H9 (cell line): ENCODE data around the gene MTMR12. TPM values are rescaled to one million over a fixed set of nuclear protein-coding genes. Genes with fewer than 3 reads are reported as not detected.

Experiments
- DNase-seq: peaks from one replicate; pipeline ENCODE4 v3.0.0-alpha.2; 2017
- H2AFZ ChIP-seq: one replicate; pipeline ENCODE4 v1.6.1; 2013; ENCODE audit warnings: mild to moderate bottlenecking, low read length, control low read depth, moderate library complexity
- H2AK5ac ChIP-seq: 2 replicates; pipeline ENCODE4 v1.6.1; 2013; ENCODE audit warnings: low read length, control low read depth, mixed read lengths; ENCODE audit not compliant: insufficient read length
- H2BK120ac ChIP-seq: one replicate; pipeline ENCODE4 v1.6.1; 2013; ENCODE audit warnings: low read depth, mild to moderate bottlenecking, low read length, control low read depth, inconsistent platforms; ENCODE audit not compliant: poor library complexity, severe bottlenecking
- H2BK12ac ChIP-seq: 2 replicates; pipeline ENCODE4 v1.6.1; 2013; ENCODE audit warnings: low read length, control low read depth, mixed read lengths, low read depth; ENCODE audit not compliant: insufficient read length
- H2BK15ac ChIP-seq: 2 replicates; pipeline ENCODE4 v1.6.1; 2013; ENCODE audit warnings: low read depth, low read length, control low read depth
- H2BK20ac ChIP-seq: one replicate; pipeline ENCODE4 v1.6.1; 2013; ENCODE audit warnings: low read depth, mild to moderate bottlenecking, low read length, control low read depth, inconsistent platforms; ENCODE audit not compliant: poor library complexity, severe bottlenecking
- H2BK5ac ChIP-seq: 2 replicates; pipeline ENCODE4 v1.6.1; 2013; ENCODE audit warnings: low read length, control low read depth, mixed read lengths; ENCODE audit not compliant: insufficient read length
- H3K14ac ChIP-seq: 2 replicates; pipeline ENCODE4 v1.6.1; 2013; ENCODE audit warnings: low read length, control low read depth; ENCODE audit not compliant: insufficient read depth
- H3K18ac ChIP-seq: 2 replicates; pipeline ENCODE4 v1.6.1; 2013; ENCODE audit warnings: low read depth, mild to moderate bottlenecking, mixed read lengths, low read length, control low read depth; ENCODE audit not compliant: insufficient read length
- H3K23ac ChIP-seq: 2 replicates; pipeline ENCODE4 v1.6.1; 2013; ENCODE audit warnings: low read length, control low read depth, mixed read lengths, low read depth; ENCODE audit not compliant: insufficient read length
- H3K23me2 ChIP-seq: 2 replicates; pipeline ENCODE4 v1.6.1; 2013; ENCODE audit warnings: low read depth, mild to moderate bottlenecking, mixed read lengths, low read length, control low read depth; ENCODE audit not compliant: insufficient read length, poor library complexity, severe bottlenecking
- H3K27ac ChIP-seq: 2 replicates; pipeline ENCODE4 v1.5.1; 2013; ENCODE audit warnings: low read length, control low read depth, mixed read lengths, low read depth; ENCODE audit not compliant: insufficient read length
- H3K27me3 ChIP-seq: 2 replicates; pipeline ENCODE4 v1.6.1; 2013; ENCODE audit warnings: low read length, control low read depth, inconsistent platforms; ENCODE audit not compliant: insufficient read depth
- H3K4ac ChIP-seq: 2 replicates; pipeline ENCODE4 v1.6.1; 2013; ENCODE audit warnings: low read depth, mild to moderate bottlenecking, control low read depth, inconsistent platforms, low read length, moderate library complexity
- H3K4me1 ChIP-seq: 2 replicates; pipeline ENCODE4 v1.6.1; 2013; ENCODE audit warnings: low read length, control low read depth, inconsistent platforms; ENCODE audit not compliant: insufficient read depth
- H3K4me2 ChIP-seq: 2 replicates; pipeline ENCODE4 v1.6.1; 2013; ENCODE audit warnings: low read length, control low read depth, mixed read lengths; ENCODE audit not compliant: insufficient read length, insufficient read depth
- H3K56ac ChIP-seq: 2 replicates; pipeline ENCODE4 v1.6.1; 2013; ENCODE audit warnings: low read depth, mild to moderate bottlenecking, mixed read lengths, low read length, control low read depth; ENCODE audit not compliant: insufficient read length
- H3K79me1 ChIP-seq: 2 replicates; pipeline ENCODE4 v1.6.1; 2013; ENCODE audit warnings: low read depth, mild to moderate bottlenecking, moderate library complexity, low read length, control low read depth, inconsistent platforms; ENCODE audit not compliant: insufficient read depth, poor library complexity, severe bottlenecking
- H3K79me2 ChIP-seq: 2 replicates; pipeline ENCODE4 v1.6.1; 2013; ENCODE audit warnings: low read length, control low read depth, inconsistent platforms; ENCODE audit not compliant: insufficient read depth
- H3K9ac ChIP-seq: 2 replicates; pipeline ENCODE4 v1.6.1; 2013; ENCODE audit warnings: low read length, control low read depth, mixed read lengths; ENCODE audit not compliant: insufficient read length; ENCODE audit errors: extremely low read depth
- H3K9me3 ChIP-seq: one replicate; pipeline ENCODE4 v1.6.1; 2013; ENCODE audit warnings: low read depth, low read length, inconsistent platforms; ENCODE audit not compliant: control insufficient read depth
- H3T11ph ChIP-seq: one replicate; pipeline ENCODE4 v1.6.1; 2013; ENCODE audit warnings: mild to moderate bottlenecking, low read length, control low read depth, inconsistent platforms
- H4K20me1 ChIP-seq: one replicate; pipeline ENCODE4 v1.6.1; 2013; ENCODE audit not compliant: control insufficient read depth, insufficient read length, insufficient read depth
- H4K5ac ChIP-seq: 2 replicates; pipeline ENCODE4 v1.6.1; 2013; ENCODE audit warnings: low read depth, mild to moderate bottlenecking, mixed read lengths, low read length, control low read depth; ENCODE audit not compliant: insufficient read length
- H4K8ac ChIP-seq: replicated peaks from 2 replicates; pipeline ENCODE4 v1.6.1; 2013; ENCODE audit warnings: low read length, control low read depth, mixed read lengths, low read depth; ENCODE audit not compliant: insufficient read length
- H4K91ac ChIP-seq: 2 replicates; pipeline ENCODE4 v1.6.1; 2013; ENCODE audit warnings: low read depth, mild to moderate bottlenecking, moderate library complexity, mixed read lengths, low read length, control low read depth; ENCODE audit not compliant: insufficient read length
- H3K27ac Mint-ChIP-seq, 3 experiments: 2 replicates in 2 of 3; 3 replicates in 1 of 3; pipeline ENCODE4 v1.8.0; 2020 to 2021; ENCODE audit warnings: mixed read lengths in 3 of 3, mild to moderate bottlenecking in 1 of 3, moderate library complexity in 1 of 3
- H3K27me3 Mint-ChIP-seq: 2 replicates; pipeline ENCODE4 v1.8.0; 2021; ENCODE audit warnings: low read depth, mild to moderate bottlenecking, moderate library complexity, mixed read lengths
- H3K36me3 Mint-ChIP-seq, 3 experiments: 2 replicates in 2 of 3; 3 replicates in 1 of 3; pipeline ENCODE4 v1.8.0; 2020 to 2021; ENCODE audit warnings: low read depth in 3 of 3, mixed read lengths in 3 of 3; ENCODE audit not compliant: insufficient read depth in 1 of 3
- H3K4me1 Mint-ChIP-seq, 2 experiments: 2 replicates each; pipeline ENCODE4 v1.8.0; 2020; ENCODE audit warnings: mixed read lengths in 2 of 2
- H3K4me3 Mint-ChIP-seq, 2 experiments: 2 replicates in 1 of 2; 3 replicates in 1 of 2; pipeline ENCODE4 v1.8.0; 2020 to 2021; ENCODE audit warnings: mild to moderate bottlenecking in 2 of 2, mixed read lengths in 2 of 2, moderate library complexity in 1 of 2
- H3K9me3 Mint-ChIP-seq, 2 experiments: 2 replicates in 1 of 2; 3 replicates in 1 of 2; pipeline ENCODE4 v1.8.0; 2020; ENCODE audit warnings: mild to moderate bottlenecking in 2 of 2, mixed read lengths in 2 of 2, moderate library complexity in 1 of 2
- CTCF ChIP-seq: fragments of 200-600 bp; sonication (generic); conservative IDR thresholded peaks from 3 replicates; pipeline ENCODE4 v1.8.0; 2021; ENCODE audit warnings: antibody characterized with exemption, mild to moderate bottlenecking
- WGBS: extraction: QIAGEN DNeasy Blood & Tissue Kit; methylation state at CpG from one replicate; pipeline ENCODE4 v1.1.7; 2013; ENCODE audit warnings: missing lambda C conversion rate, low lambda C conversion rate, mixed read lengths; ENCODE audit not compliant: insufficient read length; ENCODE audit errors: extremely low coverage; 5-methylcytosine and 5-hydroxymethylcytosine counted together
- total RNA-seq: library from RNA; stranded (reverse); gene quantifications from 2 replicates; pipeline ENCODE4 v1.2.1, GENCODE V29; 2021

Gene MTMR12
- total RNA-seq, 1 experiment from 2014 or later, result 39.3 TPM

DNA sequence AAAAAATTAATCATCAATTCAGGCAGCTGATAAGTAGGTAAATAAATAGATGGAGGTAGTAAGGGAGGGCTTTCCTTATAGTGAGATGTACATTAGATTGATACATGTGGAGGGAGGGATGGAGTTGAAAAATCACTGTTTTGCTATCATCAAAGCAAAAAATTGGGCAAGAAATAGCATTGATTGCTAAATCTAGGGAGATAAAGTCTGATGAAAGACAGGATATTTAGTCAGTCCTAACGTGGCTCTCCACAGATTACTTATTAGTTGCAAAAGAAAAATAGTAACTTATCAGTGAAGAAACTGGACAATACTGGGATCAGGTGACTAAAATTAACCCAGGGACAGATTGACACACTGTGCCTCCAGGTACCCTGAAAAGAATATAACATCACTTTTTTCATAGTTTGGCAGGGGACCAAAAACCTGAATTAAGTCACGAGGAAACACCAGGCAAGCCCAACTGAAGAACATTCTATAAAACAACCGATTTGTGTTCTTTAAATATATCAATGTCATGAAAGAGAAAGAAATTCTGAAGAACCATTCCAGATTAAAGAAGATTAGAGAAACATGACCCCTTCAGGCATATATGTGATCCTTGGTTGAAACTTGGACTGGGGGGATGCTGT, 111.5 kb downstream of the MTMR12 start:
- Histone ChIP-seq H3T11ph (no peak overlapping the region), H3K9ac (no peak overlapping the region), H4K8ac (no peak overlapping the region), H2BK20ac (no peak overlapping the region), H2AFZ (no peak overlapping the region), H3K9me3 (no peaks in the 10 kb centered on the region), H2AK5ac (no peak overlapping the region), H3K79me2 (no peaks in the 10 kb centered on the region), H2BK15ac (no peak overlapping the region), H2BK120ac (no peak overlapping the region), H3K23me2 (no peaks in the 10 kb centered on the region), H3K4ac (no peak overlapping the region), H4K91ac (no peak overlapping the region), H3K27me3 (no peaks in the 10 kb centered on the region), H3K56ac (no peak overlapping the region), H3K23ac (no peak overlapping the region), H2BK12ac (no peak overlapping the region), H4K5ac (no peak overlapping the region), H4K20me1 (no peaks in the 10 kb centered on the region), H3K4me1 (no peaks in the 10 kb centered on the region), H3K14ac (no peak overlapping the region), H2BK5ac (no peak overlapping the region), H3K79me1 (no peaks in the 10 kb centered on the region), H3K4me2 (no peak overlapping the region), H3K27ac (no peak overlapping the region), H3K18ac (no peak overlapping the region)
- H3K4me3 Mint-ChIP-seq, result no peak overlapping the region
- no peak for DNase-seq
- H3K27me3 Mint-ChIP-seq, result peaks cover 3% of the 10 kb centered on the region; the same call in 1 of the 2 replicates
- TF ChIP-seq CTCF, result no peak
- no peaks in the 10 kb centered on the region for H3K9me3 Mint-ChIP-seq
- no peaks in the 10 kb centered on the region for H3K4me1 Mint-ChIP-seq
- no peaks in the 10 kb centered on the region; a peak in 1 of 7 replicates for H3K36me3 Mint-ChIP-seq
- no peak overlapping the region for H3K27ac Mint-ChIP-seq
- no CpG with 5 or more reads among the region's 3 CpGs for WGBS
